ENCODE measurements around the gene ZNF343.
"Not testable (repeated sequence)": the region's sequence is repeated elsewhere in the genome, so short reads cannot be mapped to it uniquely, and the experiment has no call there.

ZNF343 gene

DNA sequence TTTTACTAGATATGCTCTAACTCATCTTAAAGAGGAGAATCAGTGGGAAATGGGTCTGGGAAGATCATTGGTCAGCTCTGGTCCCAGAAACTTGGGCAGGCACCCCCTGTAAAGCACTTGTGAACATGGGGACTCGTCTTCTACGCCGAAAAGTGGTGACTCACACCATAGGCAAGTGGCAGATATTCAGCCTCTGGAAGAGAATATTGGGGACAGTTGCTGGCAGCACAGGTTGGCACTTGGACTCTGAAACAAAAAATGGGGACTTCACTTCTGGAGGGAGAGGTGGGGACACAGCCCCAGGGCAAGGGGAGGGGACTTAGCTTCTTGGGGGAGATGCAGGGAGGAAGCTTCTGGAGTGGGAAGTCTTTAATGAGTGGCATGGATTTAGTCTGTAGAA is 11.9 kb upstream of the ZNF343 start:
- DNase-seq, result no peak

DNA sequence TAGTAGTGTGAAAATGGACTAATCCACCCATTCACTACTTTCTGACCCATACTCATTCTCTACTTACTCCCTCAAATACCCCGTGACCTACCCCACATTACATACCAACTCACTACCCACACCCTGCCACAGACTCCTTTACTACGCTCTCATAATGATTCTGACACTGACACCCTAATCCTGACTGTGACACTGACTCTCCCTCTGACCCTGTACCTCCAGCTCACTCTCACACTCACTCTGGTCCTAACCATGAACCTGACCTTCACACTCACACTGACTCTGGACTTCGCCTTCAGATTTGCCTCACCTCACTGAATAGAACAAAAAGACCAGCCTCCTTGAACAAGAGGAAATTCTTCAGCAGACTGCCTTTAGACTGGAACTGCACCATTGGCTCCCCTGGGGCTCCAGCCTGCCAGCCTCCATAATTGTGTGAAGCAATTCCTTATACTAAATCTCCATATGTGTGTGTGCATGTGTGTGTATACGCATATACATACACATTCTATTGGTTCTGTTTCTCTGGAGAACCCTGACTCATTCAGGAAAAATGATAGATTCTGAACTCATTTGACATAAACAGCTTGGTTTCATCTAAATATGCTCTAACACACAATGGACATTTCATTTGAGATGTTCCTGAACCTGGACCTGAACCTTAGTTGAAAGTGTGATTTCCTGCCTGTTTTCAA is 10.5 kb upstream of the ZNF343 start:
- no peak for DNase-seq

DNA sequence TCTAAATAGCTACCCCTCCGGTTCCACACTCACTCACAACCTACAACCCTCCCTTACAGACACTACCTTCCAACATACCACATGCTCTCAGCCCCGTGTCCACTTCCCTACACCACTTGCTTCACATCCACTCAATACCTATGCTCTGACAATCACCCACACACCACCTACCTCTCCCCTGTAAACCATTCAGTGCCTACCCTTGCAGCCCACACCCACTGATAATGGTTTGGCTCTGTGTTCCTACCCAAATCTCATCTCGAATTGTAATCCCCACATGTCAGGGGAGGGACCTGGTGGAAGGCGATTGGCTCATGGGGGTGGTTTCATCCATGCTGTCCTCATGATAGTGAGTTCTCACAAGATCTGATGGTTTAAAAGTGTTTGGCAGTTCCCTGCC is 9.8 kb upstream of the ZNF343 start:
- no peak for DNase-seq

DNA sequence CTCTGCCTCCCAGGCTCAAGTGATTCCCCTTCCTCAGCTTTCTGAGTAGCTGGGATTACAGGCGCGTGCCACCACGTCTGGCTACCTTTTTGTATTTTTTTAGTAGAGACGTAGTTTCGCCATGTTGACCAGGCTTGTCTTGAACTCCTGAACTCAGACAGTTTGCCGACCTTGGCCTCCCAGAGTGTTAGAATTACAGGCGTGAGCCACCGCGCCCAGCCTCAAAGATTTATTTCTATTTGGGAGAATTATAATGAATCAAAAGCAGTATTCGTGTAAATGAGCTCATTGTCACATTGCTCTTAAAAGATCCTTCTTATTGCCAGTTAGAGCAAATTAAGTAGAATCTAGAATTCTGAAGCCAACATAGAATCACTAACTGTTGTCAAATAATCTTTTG is 9.4 kb upstream of the ZNF343 start:
- no peak for DNase-seq

DNA sequence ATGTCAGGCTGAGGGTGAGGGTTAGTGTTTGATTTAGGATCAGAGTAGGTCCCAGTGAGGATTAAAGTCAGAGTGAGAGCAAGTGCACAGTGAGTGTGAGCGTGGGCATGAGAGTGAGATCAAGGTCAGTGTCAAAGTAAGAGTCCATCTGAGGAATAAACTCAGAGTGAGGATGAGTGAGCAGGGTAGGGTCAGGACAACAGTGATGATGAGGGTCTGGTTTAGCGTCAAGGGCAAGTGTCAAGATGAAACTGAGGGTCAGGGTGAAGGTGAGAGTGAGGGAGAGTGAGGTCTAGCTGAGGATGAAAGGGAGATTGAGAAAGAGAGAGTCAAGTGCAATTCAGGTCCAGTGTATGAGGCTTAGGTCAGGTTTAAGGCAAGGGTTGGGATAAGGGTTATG is 7.7 kb upstream of the ZNF343 start:
- DNase-seq, result no peak

DNA sequence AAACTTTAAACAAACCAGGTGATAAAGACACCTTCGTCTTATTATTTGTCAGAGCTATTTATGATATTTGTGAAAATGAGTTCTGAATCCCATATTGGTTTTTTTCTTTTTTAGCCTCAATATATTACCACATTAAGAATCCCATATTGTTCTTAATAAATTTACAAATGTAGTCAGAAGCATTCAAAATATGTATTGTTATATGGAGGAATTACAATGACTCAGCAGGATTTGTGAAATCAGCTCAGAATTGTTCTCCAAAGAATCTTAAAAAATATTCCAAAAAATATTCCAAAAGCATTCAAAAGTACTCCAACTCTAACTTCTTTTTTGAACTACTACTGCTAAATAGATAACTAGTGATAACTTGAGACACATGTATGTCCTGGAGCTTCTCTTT is 6.5 kb upstream of the ZNF343 start:
- no peak for DNase-seq

DNA sequence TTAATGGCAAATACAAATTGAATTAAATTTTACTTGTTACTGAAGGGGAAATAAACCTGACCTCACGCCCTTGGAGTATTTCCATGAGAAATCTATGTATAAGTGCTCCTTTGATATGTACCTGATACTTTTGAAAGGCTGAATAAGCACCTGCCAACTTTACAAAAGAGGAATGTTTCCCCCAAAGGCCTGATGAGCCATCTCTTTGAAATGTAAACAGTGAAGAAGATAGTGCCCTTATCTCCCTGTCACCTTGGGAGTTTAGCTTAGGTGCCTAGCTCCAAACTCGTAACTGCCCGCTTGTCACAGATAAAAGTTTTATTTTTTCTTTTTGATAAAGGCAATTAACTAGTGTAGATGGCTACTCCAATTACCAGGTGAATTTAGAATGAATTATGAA is 1.1 kb upstream of the ZNF343 start:
- DNase-seq, result no peak

DNA sequence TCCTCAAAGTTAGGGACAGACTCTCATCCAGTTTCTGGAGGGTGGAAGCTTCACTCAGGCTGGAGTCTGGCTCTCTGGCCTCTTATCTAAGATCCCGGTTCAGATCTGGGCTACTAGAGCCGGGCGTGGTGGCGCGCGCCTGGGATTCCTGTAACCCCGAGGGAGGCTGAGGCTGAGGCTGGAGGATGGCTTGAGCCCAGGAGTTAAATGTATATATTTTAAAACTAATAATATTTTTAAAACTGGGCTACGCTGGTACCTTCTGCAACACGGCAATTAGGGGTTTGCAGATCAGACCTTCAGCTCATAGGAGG is 710 bp upstream of the ZNF343 start:
- no peak for DNase-seq

DNA sequence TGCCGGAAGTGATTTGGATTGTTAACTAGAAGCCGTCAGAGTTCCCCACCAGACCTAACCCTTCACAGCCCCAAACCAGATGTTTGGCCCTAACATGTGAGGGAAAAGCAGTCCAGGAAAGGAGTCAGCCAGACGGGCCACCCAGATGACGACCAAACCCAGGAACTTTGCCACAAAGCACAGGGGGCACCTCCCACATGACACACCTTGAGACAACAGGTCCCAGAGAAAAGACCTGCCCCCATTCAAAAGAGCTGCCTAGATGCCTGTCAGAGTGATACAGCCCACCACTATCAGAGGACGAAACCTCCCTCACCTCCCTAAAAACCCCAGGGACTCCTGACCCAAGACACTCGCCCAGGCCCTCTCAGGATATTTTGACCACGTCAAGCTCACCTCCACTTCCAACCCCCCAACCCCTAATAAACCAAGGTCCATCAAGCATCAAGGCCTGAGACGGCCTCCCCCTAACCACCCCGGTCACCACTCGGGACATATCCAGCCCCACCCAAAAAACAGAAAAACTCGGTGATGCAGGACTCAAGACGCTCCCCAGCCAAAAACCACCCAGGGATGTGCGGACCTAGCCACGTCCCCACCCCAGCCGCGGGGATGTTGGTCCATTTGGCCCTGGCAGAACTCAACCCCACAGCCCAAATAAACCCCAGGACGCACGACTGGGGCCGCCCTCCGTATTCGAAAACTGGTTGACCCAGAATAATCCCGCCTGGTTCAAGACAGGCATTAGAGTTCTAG is 662 bp downstream of the ZNF343 start:
- DNase-seq, result no peak

DNA sequence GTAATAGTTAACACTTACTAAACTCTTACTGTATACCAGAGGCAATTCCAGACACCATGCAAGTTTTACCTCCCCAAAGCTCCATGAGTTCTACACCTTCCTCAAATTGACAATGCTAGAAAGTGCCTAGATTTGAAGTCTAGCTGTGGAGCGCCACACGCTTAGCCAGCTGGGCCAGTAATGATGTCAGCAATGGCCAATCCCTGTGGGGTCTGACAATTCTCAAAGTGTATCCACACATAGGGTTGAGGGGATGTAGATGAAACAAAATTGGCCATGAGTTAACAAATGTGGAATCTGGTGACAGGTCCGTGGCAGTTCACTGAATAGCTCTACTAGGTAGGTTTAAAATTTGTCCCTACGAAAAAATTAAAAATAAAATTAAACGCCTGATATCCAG is 1.3 kb downstream of the ZNF343 start:
- no peak for DNase-seq

DNA sequence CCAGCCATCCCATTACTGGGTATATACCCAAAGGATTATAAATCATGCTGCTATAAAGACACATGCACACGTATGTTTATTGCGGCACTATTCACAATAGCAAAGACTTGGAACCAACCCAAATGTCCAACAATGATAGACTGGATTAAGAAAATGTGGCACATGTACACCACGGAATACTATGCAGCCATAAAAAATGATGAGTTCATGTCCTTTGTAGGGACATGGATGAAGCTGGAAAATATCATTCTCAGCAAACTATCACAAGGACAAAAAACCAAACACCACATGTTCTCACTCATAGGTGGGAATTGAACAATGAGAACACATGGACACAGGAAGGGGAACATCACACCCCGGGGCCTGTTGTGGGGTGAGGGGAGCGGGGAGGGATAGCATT is 2.3 kb downstream of the ZNF343 start:
- not testable (repeated sequence) for DNase-seq

DNA sequence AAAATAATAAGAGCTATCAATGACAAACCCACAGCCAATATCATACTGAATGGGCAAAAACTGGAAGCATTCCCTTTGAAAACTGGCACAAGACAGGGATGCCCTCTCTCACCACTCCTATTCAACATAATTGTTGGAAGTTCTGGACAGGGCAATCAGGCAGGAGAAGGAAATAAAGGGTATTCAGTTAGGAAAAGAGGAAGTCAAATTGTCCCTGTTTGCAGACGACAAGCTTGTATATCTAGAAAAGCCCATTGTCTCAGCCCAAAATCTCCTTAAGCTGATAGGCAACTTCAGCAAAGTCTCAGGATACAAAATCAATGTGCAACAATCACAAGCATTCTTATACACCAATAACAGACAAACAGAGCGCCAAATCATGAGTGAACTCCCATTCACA is 3.9 kb downstream of the ZNF343 start:
- not testable (repeated sequence) for DNase-seq

DNA sequence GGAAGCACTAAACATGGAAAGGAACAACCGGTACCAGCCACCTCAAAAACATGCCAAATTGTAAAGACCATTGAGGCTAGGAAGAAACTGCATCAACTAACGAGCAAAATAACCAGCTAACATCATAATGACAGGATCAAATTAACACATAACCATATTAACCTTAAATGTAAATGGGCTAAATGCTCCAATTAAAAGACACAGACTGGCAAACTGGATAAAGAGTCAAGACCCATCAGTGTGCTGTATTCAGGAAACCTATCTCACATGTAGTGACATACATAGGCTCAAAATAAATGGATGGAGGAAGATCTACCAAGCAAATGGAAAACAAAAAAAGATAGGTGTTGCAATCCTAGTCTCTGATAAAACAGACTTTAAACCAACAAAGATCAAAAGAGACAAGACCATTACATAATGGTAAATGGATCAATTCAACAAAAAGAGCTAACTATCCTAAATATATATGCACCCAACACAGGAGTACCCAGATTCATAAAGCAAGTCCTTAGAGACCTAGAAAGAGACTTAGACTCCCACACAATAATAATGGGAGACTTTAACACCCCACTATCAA is 5.8 kb downstream of the ZNF343 start:
- DNase-seq, result not testable (repeated sequence)

DNA sequence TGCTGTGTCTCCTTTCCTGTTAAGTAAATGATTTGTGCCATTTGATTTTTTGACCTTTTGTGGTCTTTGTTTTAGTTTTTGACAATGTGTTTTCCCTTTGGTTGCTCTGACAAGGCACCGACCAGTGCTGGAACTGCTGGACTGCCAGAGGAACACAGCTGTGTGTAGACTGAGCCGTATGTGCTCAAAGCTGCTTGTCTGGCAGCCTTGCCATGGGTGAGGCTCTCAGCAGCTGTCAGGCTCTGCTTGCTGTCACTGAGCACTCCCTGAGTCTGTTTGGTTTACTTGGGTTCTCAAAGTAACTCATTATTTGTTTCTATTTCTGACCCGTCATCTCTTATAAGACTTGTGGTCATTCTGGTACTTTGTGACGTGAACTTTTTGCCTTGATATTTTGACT is 23.1 kb downstream of the ZNF343 start:
- no peak for DNase-seq

DNA sequence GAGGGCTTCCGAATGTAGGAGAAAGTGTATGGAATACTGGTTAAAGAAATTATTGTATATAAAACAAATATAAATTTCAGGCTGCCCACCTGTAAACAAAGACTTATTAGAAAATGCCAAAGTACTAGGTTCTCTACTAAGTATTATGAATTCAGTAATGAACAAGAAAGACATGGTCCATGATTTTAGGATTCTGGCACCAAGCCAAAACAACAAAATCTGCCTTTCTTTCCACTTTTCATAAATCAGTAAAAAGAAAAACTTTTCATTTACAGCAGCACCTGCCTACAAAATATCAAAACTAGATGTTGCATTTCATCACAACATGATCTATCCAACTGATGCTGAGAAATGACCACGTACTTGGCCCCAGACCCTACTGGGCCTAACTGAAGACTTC is 23.6 kb downstream of the ZNF343 start:
- DNase-seq, result no peak

DNA sequence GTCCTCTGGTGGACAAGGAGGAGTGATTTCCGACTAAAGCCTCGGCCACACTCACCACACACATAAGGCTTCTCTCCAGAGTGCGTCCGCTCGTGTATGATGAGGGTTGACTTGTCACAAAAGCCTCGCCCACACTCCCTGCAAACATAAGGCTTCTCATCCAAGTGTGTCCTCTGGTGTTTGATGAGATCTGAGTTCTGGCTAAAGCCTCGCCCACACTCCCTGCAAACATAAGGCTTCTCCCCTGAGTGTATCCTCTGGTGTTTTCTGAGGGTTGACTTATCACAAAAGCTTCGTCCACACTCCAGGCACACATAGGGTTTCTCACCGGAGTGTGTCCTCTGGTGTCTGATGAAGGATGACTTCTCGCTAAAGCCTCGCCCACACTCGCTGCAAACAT is 25.2 kb downstream of the ZNF343 start:
- no peak for DNase-seq

DNA sequence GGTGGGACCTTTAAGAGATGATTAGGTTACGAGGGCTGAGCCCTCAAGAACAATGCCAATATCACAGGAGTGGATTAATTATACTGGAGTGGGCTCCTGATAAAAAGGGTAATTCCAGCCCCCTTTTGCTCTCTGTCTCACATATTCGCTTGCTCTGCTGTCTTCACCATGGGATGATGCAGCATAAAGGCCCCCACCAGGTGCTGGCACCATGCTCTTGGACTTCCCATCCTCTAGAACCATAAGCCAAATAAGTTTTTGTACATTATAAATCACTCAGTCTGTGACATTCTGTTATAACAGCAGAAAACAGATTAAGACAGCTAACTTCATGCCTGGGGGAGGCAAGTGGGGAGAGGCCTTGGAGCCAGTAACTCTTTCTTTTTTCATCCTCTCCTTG is 28.3 kb downstream of the ZNF343 start:
- no peak for DNase-seq

DNA sequence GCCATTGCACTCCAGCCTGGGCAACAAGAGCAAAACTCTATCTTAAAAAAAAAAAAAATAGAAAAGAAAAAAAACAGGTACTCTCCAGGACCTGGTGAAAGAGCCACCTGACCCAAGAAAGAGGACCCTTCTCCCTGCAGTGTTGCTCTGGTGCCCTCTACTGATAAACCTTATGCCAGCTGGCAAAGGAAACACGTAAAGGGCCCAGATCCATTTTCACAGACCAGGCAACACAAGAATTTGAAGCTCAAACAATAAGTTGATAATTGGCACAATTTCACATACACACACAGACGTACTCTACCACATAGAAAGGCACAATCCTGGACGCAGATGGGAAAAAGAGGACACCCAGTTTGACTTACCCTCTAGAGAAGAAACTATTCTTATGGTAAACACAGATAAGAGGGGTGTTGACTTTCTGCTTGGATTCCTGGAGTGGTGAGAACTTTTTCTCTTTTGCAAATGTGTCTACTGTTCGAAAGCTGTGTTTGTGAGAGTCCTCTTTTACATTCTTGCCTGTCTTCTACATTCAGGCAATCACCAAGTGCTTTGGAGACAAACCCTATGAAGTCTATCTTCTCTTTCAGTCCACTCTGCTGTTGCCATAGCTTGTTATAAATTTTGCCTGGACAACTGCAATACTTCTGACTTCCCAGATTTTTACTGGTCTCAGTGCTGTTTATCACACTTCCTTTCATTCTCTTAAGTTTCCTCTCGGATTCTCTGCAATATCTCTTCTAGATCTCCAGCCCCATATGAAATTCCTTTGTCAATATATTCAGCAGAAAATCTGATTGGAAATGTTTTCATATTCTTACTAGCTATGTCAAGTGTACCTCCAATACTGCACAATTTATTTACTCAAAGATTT is 31.7 kb downstream of the ZNF343 start:
- DNase-seq, result no peak

DNA sequence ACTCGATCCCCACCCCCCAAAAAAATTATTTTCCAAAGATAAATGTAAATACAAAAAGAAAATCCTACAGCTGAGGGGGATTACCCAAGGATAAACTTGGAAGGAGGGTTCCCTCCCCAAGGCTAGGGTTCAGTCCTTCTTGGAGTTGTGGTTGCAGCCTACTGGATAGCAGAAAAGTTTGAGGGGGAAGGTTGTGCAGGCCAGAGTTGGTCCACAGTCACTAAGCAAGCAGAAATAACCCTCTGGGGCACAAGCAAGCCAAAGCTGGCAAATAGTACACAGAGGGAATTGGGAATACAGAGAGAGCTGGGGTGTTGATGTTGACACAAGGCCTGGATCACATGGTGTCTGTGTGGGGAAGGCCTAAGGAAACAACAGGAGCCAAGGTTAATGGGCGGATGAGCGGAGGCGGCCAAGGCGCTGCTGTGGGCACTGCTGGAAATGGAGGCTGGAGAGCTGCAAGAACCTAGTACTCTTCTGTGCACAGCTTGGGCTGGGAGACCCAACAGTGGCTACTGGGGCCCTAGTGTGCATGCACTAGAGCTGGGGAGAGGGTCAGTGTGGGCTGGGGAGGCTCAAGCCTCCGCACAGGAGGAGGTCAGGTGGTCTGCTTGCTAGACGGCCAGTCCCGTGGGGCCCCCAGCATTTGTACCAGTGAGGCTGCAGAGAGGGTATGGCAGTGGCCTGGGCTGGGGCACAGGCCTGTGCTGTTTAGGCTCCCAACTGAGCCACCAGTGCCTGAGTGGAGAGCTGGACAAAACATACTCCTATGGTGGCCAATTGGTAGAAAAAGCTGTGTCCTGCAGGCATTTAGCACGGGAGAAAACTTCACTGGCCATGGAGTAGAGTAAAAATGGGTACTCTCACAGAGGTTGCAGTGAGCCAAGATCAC is 32.6 kb downstream of the ZNF343 start:
- no peak for DNase-seq

DNA sequence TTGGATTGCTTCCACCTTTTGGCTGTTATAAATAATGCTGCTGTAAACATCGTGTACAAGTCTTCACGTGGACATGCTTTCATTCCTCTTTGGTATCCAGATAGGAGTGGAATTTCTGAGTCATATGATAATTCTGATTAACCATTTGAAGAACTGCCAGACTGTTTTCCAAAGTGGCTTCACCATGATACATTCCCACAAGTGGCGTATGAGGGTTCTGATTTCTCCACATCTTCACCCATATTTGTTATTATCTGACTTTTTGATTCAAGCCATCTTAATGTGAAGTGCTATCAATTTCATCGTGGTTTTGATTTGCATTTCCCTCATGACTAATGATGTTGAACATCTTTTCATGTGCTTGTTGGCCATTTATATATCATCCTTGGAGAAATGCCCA is 35.2 kb downstream of the ZNF343 start:
- DNase-seq, result no peak

DNA sequence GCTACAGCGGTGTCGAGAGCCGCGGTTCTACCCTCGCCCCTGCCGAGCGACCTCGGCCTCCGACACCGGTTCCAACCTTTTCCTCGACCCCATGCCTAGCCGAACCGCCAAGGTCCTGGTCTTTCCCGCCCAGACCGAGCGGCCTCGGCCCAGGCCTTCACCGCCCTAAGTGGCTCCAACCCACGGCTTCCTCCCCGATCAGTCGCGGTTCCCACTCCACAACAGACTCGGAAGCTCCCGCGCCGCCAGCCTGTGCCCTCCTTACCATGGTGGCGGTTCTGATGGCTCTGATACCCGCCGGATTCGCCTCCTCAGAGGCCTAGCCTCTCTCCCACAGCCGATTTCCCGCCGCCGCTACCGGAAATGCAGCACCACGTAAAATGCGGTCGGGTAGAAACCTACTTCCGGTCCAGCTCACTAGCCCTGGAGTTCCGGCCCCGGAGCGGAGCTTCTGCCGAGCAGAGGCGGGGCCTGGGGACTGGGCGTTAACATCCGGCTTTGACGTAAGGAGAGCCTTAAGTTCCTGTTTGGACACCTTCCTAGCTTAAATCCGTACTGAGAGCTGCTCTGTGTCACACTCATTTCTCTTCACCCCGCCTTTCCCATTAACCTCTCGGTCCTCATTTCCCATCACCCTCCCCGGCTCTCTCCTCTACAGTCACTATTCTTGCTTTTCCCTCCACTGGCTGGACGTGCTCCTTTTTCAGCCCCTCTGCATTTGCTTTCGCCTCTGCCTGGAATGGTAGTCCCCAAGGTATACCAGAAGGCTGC is 38.1 kb downstream of the ZNF343 start, which contains the start of gene SNRPB:
Gene SNRPB (minus strand): TSS at position 367 of the 771 bp plus-strand sequence. CDS start 99 bp downstream, at position 268.
- peak; percentile 98 for DNase-seq

Data from inflammatory macrophage treated with lipopolysaccharide for 1 hour (primary cell).